Peyer's patch (tissue), 4 donors: Measurements from ENCODE around the gene PROZ.

ENCODE experiments used
- POLR2A ChIP-seq, 2 donors: fragments of 450-650 bp; IDR thresholded peaks; one replicate each; pipeline ENCODE4 v1.5.1; 2017; ENCODE audit warnings: antibody characterized with exemption in 2 of 2, mild to moderate bottlenecking in 2 of 2, moderate library complexity in 2 of 2
- TF ChIP-seq, protein P1 (sequence below), 6 experiments: fragments of 450-650 bp in 4 of 6; fragments of 200-600 bp in 2 of 6; sonication (generic) in 1 of 6; IDR thresholded peaks; one replicate each; pipeline ENCODE4 v1.5.1; 2017 to 2019; ENCODE audit warnings: antibody characterized with exemption in 6 of 6, mild to moderate bottlenecking in 3 of 6, moderate library complexity in 1 of 6

DNA sequence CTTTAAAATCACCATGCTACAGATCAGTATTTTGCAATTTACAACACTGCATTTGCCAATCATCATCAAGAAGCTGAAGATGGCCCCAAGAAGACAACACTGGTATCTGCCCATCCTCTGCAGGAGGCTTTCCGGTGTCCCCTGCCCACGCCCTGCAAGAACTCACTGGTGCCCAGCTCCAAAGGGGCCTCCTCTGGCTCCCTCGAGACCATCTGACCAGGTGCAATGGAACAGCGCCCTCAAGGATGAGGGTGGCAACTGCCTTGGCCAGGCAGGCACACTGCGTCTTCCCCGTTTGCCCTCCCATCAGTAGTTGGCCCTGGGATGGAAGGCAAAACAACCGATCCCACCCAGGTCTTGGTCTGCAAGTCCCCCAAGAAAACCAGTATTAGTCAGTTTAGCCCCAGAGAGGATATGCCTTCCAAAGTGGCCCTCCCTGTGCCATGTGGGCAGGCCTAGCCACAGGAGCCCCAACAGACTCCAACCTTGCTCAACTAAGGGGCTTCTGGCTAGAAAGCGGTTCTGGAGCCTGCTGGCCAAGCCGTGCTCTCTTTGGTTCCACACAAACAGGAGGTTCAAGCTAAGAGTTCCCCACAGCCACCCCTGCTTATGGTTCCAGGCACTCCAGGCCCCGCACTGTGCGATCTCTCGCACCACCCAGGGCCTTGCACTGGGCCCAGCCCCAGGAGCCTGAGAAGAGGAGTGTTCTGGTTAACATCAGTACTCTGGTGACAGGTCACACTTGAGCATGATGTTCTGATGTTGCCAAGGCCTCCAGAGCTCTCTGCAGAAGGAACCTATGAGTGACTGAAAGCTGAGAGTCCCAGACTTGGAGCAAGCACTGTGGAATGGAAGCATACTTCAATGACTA, 45.3 kb downstream of the PROZ start:
- TF ChIP-seq POLR2A (IDR thresholded peaks at IDR 0.05): no peak
- TF ChIP-seq, protein P1, sequence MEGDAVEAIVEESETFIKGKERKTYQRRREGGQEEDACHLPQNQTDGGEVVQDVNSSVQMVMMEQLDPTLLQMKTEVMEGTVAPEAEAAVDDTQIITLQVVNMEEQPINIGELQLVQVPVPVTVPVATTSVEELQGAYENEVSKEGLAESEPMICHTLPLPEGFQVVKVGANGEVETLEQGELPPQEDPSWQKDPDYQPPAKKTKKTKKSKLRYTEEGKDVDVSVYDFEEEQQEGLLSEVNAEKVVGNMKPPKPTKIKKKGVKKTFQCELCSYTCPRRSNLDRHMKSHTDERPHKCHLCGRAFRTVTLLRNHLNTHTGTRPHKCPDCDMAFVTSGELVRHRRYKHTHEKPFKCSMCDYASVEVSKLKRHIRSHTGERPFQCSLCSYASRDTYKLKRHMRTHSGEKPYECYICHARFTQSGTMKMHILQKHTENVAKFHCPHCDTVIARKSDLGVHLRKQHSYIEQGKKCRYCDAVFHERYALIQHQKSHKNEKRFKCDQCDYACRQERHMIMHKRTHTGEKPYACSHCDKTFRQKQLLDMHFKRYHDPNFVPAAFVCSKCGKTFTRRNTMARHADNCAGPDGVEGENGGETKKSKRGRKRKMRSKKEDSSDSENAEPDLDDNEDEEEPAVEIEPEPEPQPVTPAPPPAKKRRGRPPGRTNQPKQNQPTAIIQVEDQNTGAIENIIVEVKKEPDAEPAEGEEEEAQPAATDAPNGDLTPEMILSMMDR (IDR thresholded peaks at IDR 0.05): no peak
